ENCODE measurements around the gene TRPM1.

The TRPM1 gene

DNA sequence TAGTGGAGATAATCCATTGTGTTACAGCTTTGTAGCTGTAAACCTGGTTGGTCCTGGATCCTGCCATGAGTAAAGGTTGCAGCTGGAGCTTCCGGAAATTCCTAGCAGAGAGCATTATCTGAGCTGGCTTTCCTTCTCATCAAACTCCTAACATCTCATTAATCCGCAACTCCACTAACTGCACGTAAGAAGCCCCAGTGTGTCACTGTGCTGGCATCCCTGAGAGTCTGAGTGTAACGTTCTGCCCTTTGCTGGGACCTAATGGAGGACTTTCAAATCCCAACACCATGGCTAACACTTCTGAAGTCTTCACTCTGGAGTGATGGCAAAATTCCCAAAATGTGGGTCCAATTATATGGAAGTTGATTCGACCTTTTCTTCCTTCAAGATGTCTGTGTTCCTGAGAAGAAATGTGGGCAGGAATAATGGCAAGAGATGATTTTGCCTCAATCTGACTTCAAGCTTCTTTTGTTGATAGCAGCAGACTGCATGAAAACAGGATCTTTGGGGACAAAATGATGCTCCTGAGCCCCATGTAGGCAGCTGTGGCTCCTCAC, 9.6 kb upstream of the TRPM1 start:
- TF ChIP-seq, protein P1, sequence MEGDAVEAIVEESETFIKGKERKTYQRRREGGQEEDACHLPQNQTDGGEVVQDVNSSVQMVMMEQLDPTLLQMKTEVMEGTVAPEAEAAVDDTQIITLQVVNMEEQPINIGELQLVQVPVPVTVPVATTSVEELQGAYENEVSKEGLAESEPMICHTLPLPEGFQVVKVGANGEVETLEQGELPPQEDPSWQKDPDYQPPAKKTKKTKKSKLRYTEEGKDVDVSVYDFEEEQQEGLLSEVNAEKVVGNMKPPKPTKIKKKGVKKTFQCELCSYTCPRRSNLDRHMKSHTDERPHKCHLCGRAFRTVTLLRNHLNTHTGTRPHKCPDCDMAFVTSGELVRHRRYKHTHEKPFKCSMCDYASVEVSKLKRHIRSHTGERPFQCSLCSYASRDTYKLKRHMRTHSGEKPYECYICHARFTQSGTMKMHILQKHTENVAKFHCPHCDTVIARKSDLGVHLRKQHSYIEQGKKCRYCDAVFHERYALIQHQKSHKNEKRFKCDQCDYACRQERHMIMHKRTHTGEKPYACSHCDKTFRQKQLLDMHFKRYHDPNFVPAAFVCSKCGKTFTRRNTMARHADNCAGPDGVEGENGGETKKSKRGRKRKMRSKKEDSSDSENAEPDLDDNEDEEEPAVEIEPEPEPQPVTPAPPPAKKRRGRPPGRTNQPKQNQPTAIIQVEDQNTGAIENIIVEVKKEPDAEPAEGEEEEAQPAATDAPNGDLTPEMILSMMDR (IDR thresholded peaks at IDR 0.05), result no peak

DNA sequence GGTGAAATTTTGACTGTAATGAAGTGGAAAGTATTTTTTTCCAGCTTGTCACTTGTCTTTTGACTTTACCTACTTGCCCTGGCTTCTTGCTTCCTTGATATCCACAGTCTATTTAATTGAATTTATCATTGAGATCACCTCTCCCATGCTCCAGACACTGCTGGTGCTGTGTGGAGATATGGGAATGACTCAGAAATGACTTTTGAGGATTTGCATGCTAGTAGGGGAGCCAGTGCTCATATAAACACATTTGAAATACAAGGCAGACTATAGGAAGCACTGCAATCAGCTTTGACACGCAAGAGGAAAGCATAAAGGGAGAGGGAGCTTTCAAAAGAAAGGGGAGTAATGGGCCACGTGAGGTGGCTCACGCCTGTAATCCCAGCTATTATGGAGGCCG, 7.3 kb upstream of the TRPM1 start:
- TF ChIP-seq, protein P1 (IDR thresholded peaks at IDR 0.05), result no peak

DNA sequence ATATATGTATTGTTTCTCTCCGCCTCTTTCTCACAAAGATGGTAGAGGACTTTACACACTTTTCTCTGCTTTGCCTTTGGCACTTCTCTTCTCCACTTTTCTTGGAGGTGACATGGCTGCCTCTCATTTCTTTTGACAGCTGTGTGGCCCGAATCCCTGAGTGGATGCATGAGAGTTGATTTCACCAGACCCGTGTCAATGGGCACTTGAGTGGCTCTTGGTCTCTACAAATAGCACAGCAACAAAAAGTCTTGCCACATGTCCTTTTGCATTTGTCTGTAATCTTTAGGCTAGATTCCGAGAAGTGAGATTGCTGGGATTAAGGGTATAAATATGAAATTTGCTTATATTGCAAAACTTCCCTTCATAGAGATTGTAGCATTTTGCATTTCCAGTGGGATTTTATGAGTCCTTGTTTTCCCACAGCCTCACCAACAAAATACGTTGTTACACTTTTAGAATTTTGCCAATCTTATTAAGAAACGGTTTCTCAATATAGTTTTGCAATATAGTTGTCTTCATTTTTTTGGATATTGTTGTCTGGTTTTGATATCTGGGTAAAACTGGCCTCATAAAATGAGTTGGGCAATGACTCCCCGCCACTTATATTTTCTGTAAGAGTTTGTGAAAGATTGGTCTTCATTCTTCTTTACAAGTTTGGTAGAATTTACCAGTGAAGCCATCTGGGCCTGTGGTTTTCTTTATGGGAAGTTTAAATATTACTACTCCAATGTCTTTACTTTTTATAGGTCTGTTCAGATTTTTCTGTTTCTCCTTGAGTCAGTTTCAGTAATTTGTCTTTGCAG, 5.2 kb upstream of the TRPM1 start:
- TF ChIP-seq, protein P1 (IDR thresholded peaks at IDR 0.05), result no peak

DNA sequence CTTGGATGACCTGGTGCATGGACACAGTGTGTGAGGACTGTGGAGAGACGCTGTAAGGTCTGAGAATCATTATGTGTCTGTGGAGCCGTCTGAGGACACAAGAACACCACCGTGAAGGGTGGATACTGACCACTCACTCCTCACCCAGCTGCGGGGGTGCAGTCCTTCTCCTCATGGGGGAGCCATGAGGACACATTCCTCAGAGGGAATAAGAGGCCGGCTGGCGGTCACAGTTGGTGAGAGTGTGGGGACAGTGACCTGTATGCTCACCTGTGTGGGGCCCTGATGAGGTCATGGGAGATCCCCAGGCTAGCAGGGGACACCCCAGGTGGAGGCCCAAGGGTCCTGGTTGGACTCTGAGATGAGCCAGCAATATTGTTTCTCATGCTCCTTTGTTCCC, 2.5 kb upstream of the TRPM1 start:
- TF ChIP-seq, protein P1 (IDR thresholded peaks at IDR 0.05), result no peak

DNA sequence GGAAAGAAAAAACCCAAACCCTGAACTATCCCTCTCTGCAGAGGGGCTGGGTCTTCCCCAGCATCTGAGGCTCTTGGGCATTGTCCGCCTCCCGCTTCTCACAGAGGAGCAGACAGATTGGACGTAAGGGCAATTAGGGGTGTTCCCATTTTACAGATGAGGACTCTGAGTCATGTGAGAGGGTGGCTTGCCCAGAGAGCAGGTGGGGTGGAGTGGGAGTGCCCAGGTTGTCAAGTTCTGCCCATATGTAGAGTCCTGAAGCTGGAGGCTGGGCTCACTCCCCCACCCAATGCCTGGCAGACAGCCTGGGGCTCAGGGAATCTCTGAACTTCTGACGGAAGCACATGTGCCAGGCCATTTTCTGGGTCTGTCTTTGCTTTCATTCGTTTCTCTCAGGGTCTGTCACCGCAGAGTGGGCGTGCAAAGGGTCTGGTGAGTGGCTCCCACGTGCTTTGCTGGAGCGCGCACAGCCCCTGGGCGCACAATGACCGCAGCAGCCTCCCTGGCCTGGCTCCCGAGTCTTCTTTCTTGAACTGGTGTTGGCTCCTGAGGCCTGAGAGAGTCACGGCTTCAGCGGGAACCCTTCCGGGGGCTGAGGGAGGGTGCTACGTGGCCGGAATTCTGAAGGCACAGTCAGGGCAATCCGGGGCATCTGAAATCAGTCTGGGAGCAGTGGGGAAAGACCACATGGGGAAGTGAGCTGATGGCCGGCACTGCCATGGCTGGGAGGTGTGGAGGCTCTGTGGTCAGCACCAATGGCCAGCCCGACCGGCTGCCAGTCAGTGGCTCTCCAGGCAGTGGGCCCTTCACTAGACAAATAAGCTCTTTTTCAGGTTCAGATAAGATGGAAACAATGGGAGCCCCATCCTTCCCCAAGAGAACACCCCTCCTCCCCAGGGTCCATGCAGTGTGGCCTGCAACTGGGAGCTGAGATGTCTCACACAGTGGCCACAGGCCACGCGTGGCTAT, 1.1 kb upstream of the TRPM1 start:
- TF ChIP-seq, protein P1 (IDR thresholded peaks at IDR 0.05), result no peak

DNA sequence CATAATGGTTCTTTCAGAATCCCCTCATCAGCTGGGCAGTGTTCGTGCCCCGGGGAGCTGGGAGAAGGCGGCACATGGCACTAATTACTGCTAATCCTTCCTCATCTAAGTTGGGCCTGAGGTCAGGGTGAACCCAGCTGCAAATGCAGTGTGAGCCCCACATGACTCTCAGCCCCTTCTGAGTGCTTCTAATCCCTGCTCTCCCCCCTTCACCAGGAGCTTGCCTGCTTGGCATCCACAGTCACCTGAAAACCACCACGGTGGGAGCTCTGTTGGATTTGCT, 455 bp upstream of the TRPM1 start:
- TF ChIP-seq, protein P1 (IDR thresholded peaks at IDR 0.05), result no peak

DNA sequence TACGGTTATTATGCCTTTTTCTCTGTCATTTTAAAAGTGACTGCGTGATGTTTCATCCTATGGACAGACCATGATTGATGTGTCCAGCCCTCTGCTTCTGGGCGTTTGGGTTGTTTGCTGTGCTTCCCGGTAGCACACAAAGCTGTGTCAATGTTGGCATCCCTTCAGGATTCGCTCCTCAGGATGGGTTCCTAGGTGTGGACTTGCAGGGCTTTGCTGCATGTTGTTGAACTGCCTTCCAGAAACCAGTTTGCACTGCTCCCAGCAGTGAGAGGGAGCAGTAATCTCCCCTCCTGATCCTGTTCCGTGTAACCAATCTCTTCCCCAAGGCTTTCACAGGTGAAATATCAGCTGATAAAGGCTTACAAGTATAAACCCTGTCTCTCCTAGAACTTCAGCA, 787 bp downstream of the TRPM1 start:
- TF ChIP-seq, protein P1 (IDR thresholded peaks at IDR 0.05), result no peak
